Endothelial cell of umbilical vein (primary cell): ENCODE measurements around the gene NUTF2. TPM values are rescaled to one million over a fixed set of nuclear protein-coding genes. Genes with fewer than 3 reads are reported as not detected.

ENCODE experiments used
- BruUV-seq: library from RNA; stranded (reverse); fragments of 400-500 nt; replicated peaks from 2 replicates; lab custom pipeline; 2021; lab: Mats Ljungman, UMichigan
- CTCF ChIA-PET: fragments of 300-600, 350-600 bp; sonication (Branson Sonifier 250); formaldehyde crosslinking; loops from one replicate; lab custom pipeline; 2021; ENCODE audit warnings: antibody characterized with exemption, inconsistent platforms; lab: Charles Lee
- POLR2A ChIA-PET: fragments of 300-600, 350-600 bp; sonication (Branson Sonifier 250); formaldehyde crosslinking; loops from one replicate; lab custom pipeline; 2021; ENCODE audit warnings: antibody characterized with exemption, inconsistent platforms; lab: Charles Lee
- DNase-seq: peaks from one replicate; pipeline ENCODE4 v3.0.0-alpha.2; 2011; ENCODE audit warnings: low read depth, low spot score
- FAIRE-seq: peaks from 2 replicates; lab custom pipeline; 2011; peaks lifted over from hg19 to GRCh38; lab: Jason Lieb, UNC
- H2AFZ ChIP-seq: 2 replicates; pipeline ENCODE4 v1.6.0; 2012; ENCODE audit warnings: low read depth, low read length, control low read depth, inconsistent platforms
- H3K27ac ChIP-seq: 2 replicates; pipeline ENCODE4 v1.5.1; 2011; ENCODE audit warnings: low read depth, mild to moderate bottlenecking, control low read depth, low read length, moderate library complexity; ENCODE audit not compliant: insufficient read depth
- H3K27me3 ChIP-seq, 2 experiments: 2 replicates each; pipeline versions ENCODE4 v1.6.0 to v1.6.1; 2011; ENCODE audit warnings: low read length in 2 of 2, mixed read lengths in 1 of 2; ENCODE audit not compliant: control insufficient read depth in 2 of 2, insufficient read depth in 2 of 2
- H3K36me3 ChIP-seq, 2 experiments: 2 replicates in 1 of 2; 3 replicates in 1 of 2; pipeline ENCODE4 v1.5.1; 2011; ENCODE audit warnings: low read length in 2 of 2, mild to moderate bottlenecking in 1 of 2, moderate library complexity in 1 of 2; ENCODE audit not compliant: control insufficient read depth in 2 of 2, insufficient read depth in 2 of 2; ENCODE audit errors: extremely low read depth in 1 of 2
- H3K4me1 ChIP-seq: 3 replicates; pipeline ENCODE4 v1.5.1; 2011; ENCODE audit warnings: mild to moderate bottlenecking, low read length; ENCODE audit not compliant: control insufficient read depth, insufficient read depth; ENCODE audit errors: extremely low read depth
- H3K4me2 ChIP-seq: 2 replicates; pipeline ENCODE4 v1.6.1; 2011; ENCODE audit warnings: low read length, control low read depth, mixed read lengths; ENCODE audit not compliant: insufficient read depth
- H3K4me3 ChIP-seq, 3 experiments: fragments of 200-600 bp in 1 of 3; sonication (generic), shearing (Covaris generic) in 1 of 3; replicated peaks in 1 of 3; 2 replicates each; pipeline ENCODE4 v1.5.1; 2011 to 2016; ENCODE audit warnings: control low read depth in 3 of 3, low read length in 3 of 3, mild to moderate bottlenecking in 2 of 3, inconsistent platforms in 1 of 3, low read depth in 1 of 3, moderate library complexity in 1 of 3; ENCODE audit not compliant: insufficient read depth in 1 of 3
- H3K79me2 ChIP-seq: 2 replicates; pipeline ENCODE4 v1.6.0; 2012; ENCODE audit warnings: low read length, inconsistent platforms; ENCODE audit not compliant: control insufficient read depth, insufficient read depth
- H3K9ac ChIP-seq: replicated peaks from 2 replicates; pipeline ENCODE3; 2011; ENCODE audit warnings: low read length, control low read depth; ENCODE audit not compliant: insufficient read depth; ENCODE audit errors: extremely low read depth
- H3K9me1 ChIP-seq: replicated peaks from 3 replicates; pipeline ENCODE4 v1.6.0; 2011; ENCODE audit warnings: mild to moderate bottlenecking, low read length; ENCODE audit not compliant: control insufficient read depth, insufficient read depth; ENCODE audit errors: extremely low read depth
- H3K9me3 ChIP-seq: replicated peaks from 2 replicates; pipeline ENCODE4 v1.5.1; 2012; ENCODE audit warnings: low read length, inconsistent platforms; ENCODE audit not compliant: control insufficient read depth, insufficient read depth
- H4K20me1 ChIP-seq: replicated peaks from 2 replicates; pipeline ENCODE3; 2011; ENCODE audit warnings: mild to moderate bottlenecking, low read length; ENCODE audit not compliant: control insufficient read depth, insufficient read depth; ENCODE audit errors: extremely low read depth
- CTCF ChIP-seq, 2 donors: IDR thresholded peaks; 1 replicate in 1 of 2; 2 replicates in 1 of 2; pipeline ENCODE4 v1.5.1; 2011; ENCODE audit warnings: low read length in 2 of 2, mild to moderate bottlenecking in 2 of 2, moderate library complexity in 2 of 2, control low read depth in 1 of 2, inconsistent platforms in 1 of 2, low read depth in 1 of 2; ENCODE audit not compliant: insufficient read depth in 1 of 2; ENCODE audit errors: extremely low read depth in 1 of 2
- EZH2 ChIP-seq: IDR thresholded peaks from 2 replicates; pipeline ENCODE4 v1.6.1; 2012; ENCODE audit warnings: borderline replicate concordance, low read depth, mild to moderate bottlenecking, moderate library complexity, low read length, inconsistent platforms; ENCODE audit not compliant: severe bottlenecking
- FOS ChIP-seq: IDR thresholded peaks from 2 replicates; pipeline ENCODE4 v1.6.1; 2011; ENCODE audit warnings: mild to moderate bottlenecking, low read length, moderate library complexity, borderline replicate concordance; ENCODE audit not compliant: insufficient read depth
- GATA2 ChIP-seq: IDR thresholded peaks from 2 replicates; pipeline ENCODE4 v1.7.0; 2011; ENCODE audit warnings: low read depth, mild to moderate bottlenecking, moderate library complexity, mixed read lengths, low read length; ENCODE audit not compliant: insufficient read length, insufficient read depth
- JUN ChIP-seq: IDR thresholded peaks from 2 replicates; pipeline ENCODE4 v1.6.1; 2011; ENCODE audit warnings: borderline replicate concordance, low read depth; ENCODE audit not compliant: insufficient read length, insufficient read depth
- MAX ChIP-seq: IDR thresholded peaks from 2 replicates; pipeline ENCODE4 v1.6.1; 2011; ENCODE audit not compliant: insufficient read depth, insufficient read length
- MYC ChIP-seq: IDR thresholded peaks from one replicate; pipeline ENCODE4 v1.6.1; 2011; ENCODE audit warnings: mild to moderate bottlenecking, low read depth, low read length
- POLR2A ChIP-seq: IDR thresholded peaks from 2 replicates; pipeline ENCODE4 v1.6.1; 2012; ENCODE audit warnings: low read depth, mild to moderate bottlenecking, control low read depth, low read length
- POLR2AphosphoS5 ChIP-seq: IDR thresholded peaks from 2 replicates; pipeline ENCODE4 v1.6.1; 2012; ENCODE audit warnings: low read depth, mild to moderate bottlenecking, control low read depth, low read length, moderate library complexity; ENCODE audit not compliant: insufficient read depth
- dilution Hi-C: fragments of 300-500 bp; cut with MboI; formaldehyde crosslinking; loops from one replicate; pipeline ENCODE4 v1.15.0; 2019; ENCODE audit warnings: low sequenced_read_pairs; ENCODE audit not compliant: extremely low pct_ligation_motif_present
- intact Hi-C: fragments of 100-400 bp; cut with micrococcal nuclease; formaldehyde crosslinking; loops from one replicate; pipeline ENCODE4 v1.10.0; 2022
- polyA plus RNA-seq, 4 experiments: library from polyadenylated mRNA; depleted of rRNA in 3 of 4; stranded (reverse) in 3 of 4; unstranded in 1 of 4; fragments of >200 nt; gene quantifications; 2 replicates each; pipeline versions ENCODE4 v1.2.1 to v1.2.3, GENCODE V29; 2011 to 2012; ENCODE audit warnings: missing spikeins in 1 of 4
- total RNA-seq: library from RNA; stranded (reverse); gene quantifications from 2 replicates; pipeline ENCODE4 v1.2.3, GENCODE V29; 2021

NUTF2 gene
- total and polyA plus RNA-seq, 2 donors (not counting 3 experiments of a cell fraction or from before 2014, with no cell fraction given), result 208 to 273 TPM

GRCh38 chr16:67917852-67918236, 71.1 kb downstream of the NUTF2 start:
- Histone ChIP-seq H3K79me2 (no peaks in the 10 kb centered on the region), H3K9me1 (no peaks in the 10 kb centered on the region), H4K20me1 (no peaks in the 10 kb centered on the region), H3K4me1 (no peaks in the 10 kb centered on the region), H3K4me3 (no peak overlapping the region), H3K27ac (no peak overlapping the region), H3K9ac (no peak overlapping the region), H3K4me2 (no peak overlapping the region), H3K36me3 (peaks cover 0 to 14% of the 10 kb centered on the region in 2 experiments), H2AFZ (no peak overlapping the region), H3K27me3 (no peaks in the 10 kb centered on the region), H3K9me3 (no peaks in the 10 kb centered on the region)
- FAIRE-seq (no peak), DNase-seq (no peak)
- intact Hi-C loops, result no loop called here
- ChIA-PET CTCF (interaction anchor here (0.8 to 1.7 kb wide), 4 partner anchors 34 to 397 kb away, joined by 3 to 6 read pairs (median 4); no protein-coding TSS in a partner anchor), POLR2A (no interaction called here)
- TF ChIP-seq JUN (peak; percentile 62), GATA2 (no peak), EZH2 (no peak)
- BruUV-seq, result no TSS peak
- dilution Hi-C loops, result loop anchor here (25.0 kb wide), 1 partner anchor 231 kb away; no protein-coding TSS in a partner anchor

GRCh38 chr16:67919622-67920221, 73.0 kb downstream of the NUTF2 start:
- Histone ChIP-seq H3K4me1 (no peaks in the 10 kb centered on the region), H4K20me1 (no peaks in the 10 kb centered on the region), H3K9me1 (no peaks in the 10 kb centered on the region), H3K27ac (no peak overlapping the region), H2AFZ (no peak overlapping the region), H3K79me2 (no peaks in the 10 kb centered on the region), H3K9ac (no peak overlapping the region), H3K4me2 (no peak overlapping the region), H3K36me3 (peaks cover 0 to 20% of the 10 kb centered on the region in 2 experiments), H3K9me3 (no peaks in the 10 kb centered on the region), H3K4me3 (no peak overlapping the region), H3K27me3 (no peaks in the 10 kb centered on the region)
- intact Hi-C loops (loop anchor here (10.0 kb wide), 1 partner anchor 395 kb away; the partner anchor contains the start of gene RIPOR1), dilution Hi-C loops (loop anchor here (25.0 kb wide), 1 partner anchor 232 kb away; no protein-coding TSS in a partner anchor)
- no TSS peak for BruUV-seq
- no peak for FAIRE-seq
- CTCF ChIA-PET, result interaction anchor here (0.6 to 1.7 kb wide), 4 partner anchors 33 to 121 kb away, joined by 3 to 9 read pairs (median 3); no protein-coding TSS in a partner anchor
- no peak for TF ChIP-seq POLR2A
- TF ChIP-seq GATA2, result no peak
- TF ChIP-seq MYC, result no peak
- no peak for TF ChIP-seq FOS
- TF ChIP-seq JUN, result no peak
- no peak for TF ChIP-seq MAX
- no peak for TF ChIP-seq POLR2AphosphoS5
- no peak for TF ChIP-seq EZH2
- TF ChIP-seq CTCF (IDR thresholded peaks at IDR 0.05; ENCODE audit: extremely low read depth in 1 of 2, insufficient read depth in 1 of 2, low read depth in 1 of 2, low read length in 2 of 2), result no peak
- no peak for DNase-seq
- POLR2A ChIA-PET, result no interaction called here
